Activated CD4-positive, CD25-positive, alpha-beta regulatory T cell treated with anti-CD3 and anti-CD28 coated beads, Interleukin-2, amount 50 U/mL, for 16 hours (primary cell): ENCODE data around the gene EXTL1.

Source experiments
- DNase-seq: peaks from one replicate; pipeline ENCODE4 v3.0.0-alpha.2; 2020; ENCODE audit warnings: low read depth, low spot score

EXTL1 gene

GRCh38 chr1:26044414-26044813 lies 22.8 kb downstream of the EXTL1 start:
- no peak for DNase-seq

DNA sequence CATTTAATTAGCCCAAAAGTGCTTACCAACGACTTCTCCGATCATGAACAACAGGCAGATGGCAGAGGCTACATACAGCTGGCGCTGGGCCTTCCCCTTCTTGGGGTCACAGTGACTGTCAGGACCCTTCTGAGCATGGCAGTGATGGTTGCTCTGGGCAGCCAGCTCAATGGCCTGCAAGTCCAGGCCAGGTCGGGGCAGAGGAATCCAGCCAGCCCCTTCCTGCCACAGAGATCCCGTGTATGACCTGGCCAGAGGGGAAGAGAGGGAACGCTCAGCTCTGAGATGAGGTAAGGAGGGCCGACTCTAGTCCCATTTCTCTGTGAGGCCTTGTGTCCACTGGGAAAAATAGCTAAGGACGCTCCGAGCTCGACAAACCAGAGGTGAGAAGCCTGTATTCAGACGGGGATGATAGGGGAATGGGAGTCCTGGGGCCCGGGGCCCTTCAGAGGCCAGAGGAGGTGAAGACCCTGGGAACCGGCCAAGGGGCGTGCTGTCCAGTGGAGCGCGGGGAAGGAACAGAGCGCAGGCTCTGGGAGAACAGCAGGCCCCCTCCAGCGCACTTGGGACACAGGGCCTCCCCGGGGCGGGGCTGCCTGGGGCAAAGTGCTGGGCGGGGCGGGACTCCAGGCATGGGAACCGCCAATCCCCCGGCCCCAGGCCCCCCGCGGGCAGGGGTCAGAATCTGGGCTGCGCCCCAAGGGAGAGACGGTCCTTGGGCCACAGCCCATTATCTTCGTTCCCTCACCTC lies 23.6 kb downstream of the EXTL1 start:
- DNase-seq: no peak

- DNase-seq: no peak
Observed at GRCh38 chr1:26045722-26046245, 24.2 kb downstream of the EXTL1 start, which contains the start of gene SLC30A2. SLC30A2 (minus strand) TSS chr1:26046118; CDS start chr1:26045896, 222 bp downstream.

GRCh38 chr1:26046246-26047095 lies 24.9 kb downstream of the EXTL1 start:
- DNase-seq: no peak

DNA sequence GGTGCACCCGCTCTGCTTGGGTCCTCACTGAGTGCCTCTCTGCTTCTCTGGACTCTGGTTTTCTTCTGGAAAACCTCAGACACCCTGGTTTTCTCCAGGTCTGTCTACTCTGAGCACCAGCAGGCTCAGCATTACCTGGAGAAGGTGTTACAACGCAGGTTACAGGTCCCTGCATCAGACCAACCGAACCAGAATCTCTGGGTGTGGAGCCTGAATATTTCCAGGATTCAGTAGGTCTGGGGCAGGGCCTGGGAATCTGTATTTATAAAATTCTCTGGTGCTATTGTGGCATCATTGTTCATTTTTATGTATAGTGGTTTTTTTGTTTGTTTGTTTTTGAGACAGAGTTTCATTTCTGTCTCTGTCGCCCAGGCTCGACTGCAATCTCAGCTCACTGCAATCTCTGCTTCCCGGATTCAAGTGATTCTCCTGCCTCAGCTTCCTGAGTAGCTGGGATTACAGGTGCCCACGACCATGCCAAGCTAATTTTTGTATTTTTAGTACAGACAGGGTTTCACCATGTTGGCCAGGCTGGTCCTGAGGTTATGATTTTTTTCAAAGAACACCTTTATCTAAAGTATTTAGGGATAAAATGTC lies 25.8 kb downstream of the EXTL1 start:
- DNase-seq: no peak

DNA sequence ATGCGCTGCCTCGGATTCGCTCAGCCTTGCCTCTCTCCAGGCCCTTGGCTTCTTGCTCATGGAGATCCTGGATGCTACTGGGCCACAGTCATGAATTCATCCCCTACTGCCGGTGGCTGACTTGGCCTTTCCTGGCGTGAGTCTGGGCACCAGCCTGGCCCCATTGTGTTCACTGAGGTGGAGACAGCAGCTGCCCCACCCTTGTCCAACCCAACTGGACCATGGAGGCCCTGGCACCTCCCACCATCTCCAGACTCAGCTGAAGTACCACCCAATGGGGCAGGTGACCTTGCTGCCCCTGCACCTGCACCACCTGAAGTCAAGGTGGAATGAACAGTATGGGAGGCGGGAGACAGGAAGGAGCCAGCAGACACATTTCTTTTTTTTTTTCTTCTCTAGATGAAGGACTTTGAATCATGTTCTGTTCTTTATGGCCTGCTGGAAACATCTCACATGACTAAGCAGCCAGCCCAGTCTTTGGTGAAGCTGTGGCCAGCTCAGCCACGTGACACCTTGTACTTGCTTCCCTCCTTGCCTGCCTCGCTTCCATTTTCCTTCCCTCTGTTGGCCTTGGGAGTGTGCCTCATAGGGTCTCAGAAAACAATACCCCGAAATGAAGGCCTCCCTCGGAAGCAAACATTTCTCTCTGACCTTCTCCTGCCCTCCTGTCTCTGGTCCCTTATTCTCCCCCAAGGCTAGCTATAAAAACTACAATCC lies 28.1 kb downstream of the EXTL1 start:
- no peak for DNase-seq

GRCh38 chr1:26050248-26050640 lies 28.7 kb downstream of the EXTL1 start:
- DNase-seq: no peak

DNA sequence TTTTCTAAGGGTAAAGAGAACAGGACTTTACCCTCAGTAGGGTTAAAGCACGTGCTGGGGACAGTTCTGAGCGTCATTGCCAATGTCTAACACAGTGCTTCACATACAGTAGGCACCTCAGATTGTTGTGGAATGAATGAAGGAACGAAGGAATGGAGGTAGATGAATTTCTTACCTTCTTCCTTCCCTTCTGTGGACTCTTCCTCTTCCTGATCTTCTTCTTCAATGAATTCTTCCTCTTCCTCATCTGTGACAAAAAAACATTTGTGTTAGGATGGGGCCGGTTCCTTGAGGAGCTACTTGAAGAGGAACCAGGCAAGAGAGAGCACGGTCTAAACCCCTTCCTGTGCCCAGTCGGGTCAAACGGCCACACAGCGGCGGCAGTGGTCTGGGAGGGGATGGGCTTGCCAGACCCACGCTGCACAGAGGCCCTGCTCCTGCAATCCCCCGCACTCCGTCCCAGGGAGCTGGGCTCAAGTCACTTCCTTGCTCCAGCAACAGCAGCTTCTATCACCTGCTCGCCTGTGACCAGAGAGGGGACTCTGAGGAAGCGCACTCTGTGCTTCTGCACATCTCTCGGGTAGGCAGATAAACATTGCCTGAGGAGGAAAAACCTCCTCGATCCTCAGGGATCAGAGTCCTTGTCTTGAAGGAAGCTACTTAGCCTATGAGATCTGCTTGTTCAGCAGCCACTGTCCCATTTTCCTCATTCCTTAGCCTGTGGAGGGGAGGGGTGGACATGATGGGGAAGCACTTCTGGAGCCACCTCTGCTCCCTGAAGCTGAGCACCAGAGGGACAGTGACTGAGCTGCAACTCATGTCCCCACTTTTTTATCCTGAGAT lies 32.4 kb downstream of the EXTL1 start:
- DNase-seq: no peak

DNA sequence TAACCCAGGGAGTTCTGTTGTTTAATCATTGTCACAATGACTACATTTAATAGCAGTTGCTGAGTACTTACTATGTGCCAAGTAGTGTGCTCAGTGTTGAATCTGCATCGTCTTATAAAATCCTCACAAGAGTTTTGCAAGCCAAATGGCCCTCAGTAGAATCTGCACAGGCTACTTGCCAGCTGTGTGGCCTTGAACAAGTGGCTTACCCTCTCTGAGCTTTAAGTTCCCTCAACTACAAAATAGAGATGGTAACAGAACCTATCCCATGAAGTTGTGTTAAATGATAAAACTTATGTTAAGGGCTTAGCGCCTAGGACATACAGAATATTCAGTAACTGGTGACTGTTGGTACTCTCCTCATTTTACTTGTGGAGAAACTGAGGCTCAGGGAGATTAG lies 33.5 kb downstream of the EXTL1 start:
- no peak for DNase-seq

DNA sequence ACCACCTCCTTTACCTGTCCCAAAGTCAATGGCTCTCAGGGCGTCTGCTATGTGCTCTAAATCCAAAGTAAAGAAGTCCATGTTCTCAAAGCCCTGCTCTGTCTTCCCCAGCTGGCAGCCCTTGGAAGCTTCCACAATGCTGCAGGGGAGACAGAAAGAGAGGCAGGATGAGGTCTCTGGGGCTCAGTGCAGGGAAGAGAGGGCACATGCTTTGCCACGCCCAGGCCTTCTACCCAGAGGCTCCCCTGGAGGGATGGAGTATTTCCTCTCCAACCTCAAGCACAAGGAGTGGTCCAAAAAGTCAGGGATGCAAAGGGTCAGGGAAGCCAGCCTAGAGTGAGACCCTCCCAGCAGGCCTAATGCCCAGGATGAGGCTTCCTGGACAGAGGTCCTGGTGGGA lies 35.6 kb downstream of the EXTL1 start:
- no peak for DNase-seq

DNA sequence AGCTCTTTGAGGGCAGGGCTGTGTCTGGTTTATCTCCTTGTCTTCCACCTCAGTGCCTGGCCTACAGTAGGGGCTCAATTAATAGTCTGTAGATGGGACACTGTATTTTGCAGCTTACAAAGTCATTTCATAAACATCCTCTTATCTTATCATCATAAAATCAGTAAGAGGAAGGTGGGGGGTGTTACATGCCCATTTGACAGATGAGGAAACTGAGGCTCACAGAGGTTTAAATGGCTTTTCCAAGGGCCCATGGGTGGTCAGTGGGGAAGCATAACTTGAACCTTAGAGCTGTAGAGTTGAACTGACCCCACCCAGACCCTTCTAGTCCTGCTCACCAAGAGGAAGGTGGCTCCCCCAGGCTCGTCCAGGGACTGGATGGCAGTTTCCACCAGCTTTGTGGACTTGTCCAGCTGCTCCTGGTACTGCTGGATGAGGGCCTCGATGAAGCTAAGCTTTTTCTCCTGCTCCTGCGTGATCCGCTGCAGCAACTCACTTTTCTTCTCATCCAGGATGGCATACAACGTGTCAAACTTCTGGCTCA lies 36.5 kb downstream of the EXTL1 start:
- DNase-seq: no peak

- DNase-seq: no peak
Observed at GRCh38 chr1:26059906-26060305, 38.3 kb downstream of the EXTL1 start.

DNA sequence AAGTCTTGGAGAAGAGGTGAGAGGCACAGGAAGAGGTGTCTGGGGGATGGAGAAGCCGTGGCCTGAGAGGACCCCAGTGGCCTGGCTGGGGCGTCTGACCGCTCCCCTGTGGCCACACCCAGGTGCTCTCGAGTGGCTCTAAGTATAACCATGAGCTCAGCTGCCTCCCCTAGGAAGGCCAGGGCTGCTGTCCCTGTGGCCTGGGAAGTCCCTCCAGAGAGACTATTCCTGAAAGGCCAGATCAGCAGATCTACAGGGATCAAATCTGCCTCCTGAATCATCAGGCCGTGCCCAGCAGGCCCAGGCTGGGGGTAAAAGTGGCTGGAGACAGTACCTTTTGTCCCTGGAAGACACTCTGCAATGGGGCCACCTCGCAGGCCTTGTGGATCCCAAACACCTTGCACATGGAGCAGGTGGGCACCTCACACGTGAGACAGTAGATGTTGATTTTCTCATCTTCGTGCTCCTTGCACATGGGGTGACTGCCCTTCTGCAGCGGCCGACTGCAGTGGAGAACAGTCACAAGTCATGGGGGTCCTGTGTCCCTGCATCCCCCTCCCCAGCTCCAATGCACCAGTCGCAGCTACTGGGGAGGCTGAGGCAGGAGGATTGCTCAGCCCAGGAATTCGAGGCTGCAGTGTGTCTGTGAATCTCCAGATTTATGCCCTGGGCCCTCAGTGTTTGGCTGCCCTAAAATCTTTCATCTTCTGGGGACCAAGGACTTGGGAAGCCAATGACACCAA lies 39.4 kb downstream of the EXTL1 start:
- DNase-seq: no peak

DNA sequence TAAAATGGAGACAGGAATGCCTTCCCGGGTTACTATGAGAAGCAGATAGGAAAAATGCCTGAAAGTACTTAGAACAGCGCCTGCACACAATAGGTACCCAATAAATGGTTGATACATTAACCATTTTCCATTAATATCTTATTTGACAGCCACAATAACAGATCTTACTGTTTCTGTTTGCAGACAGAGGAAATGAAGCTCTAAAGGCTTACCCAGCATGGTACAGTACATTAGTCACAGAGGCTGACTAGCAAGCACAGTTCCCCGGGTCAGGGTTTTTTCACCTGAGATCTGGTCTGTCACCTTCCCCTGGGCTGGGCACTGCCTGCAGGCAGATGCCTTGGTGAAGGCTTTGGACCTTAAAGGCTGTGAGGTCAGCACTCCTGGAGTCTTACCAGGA lies 43.0 kb downstream of the EXTL1 start:
- no peak for DNase-seq

- DNase-seq: no peak
Observed at GRCh38 chr1:26066160-26066559, 44.6 kb downstream of the EXTL1 start.

DNA sequence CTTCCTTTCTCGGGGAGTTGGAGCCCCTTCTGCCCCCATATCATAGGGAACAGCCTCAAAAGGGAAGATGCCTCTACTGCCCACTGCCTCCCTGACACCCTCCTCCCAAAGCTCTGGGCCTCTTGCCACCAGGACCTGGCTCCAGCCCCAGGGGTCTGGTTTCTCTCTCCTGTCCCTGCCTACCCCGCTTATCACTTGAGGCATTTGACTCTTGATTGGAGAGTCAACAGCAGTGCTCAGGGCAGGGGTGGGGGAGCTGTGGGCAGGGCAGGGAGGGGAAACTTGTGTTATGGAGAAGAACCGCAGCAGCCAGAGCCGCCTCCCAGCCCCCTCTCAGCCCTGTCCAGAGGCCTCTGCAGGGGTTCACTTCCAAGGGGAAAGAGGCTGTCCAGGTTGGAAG lies 45.3 kb downstream of the EXTL1 start:
- DNase-seq: no peak

- DNase-seq: no peak
Observed at GRCh38 chr1:26067432-26067911, 45.9 kb downstream of the EXTL1 start, which contains the start of gene TRIM63. TRIM63 (minus strand) TSS chr1:26067630; CDS start chr1:26067494, 136 bp downstream.

DNA sequence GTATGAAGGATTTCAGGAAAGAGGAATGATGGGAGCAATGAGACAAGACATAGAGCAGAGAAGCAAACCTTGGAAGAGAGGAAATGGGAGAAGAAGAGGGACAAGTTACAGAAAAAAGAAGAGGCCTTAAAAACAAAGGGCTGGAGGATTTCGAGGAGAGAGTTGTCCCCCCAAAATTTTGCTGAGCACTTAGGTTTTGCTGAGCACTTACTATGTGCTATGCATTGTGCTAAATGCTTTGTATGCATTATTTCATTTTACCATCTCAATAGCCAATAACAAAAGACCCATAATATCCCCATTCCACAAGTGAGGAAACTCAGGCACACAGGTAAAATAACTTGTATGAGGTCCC lies 48.3 kb downstream of the EXTL1 start:
- DNase-seq: no peak

DNA sequence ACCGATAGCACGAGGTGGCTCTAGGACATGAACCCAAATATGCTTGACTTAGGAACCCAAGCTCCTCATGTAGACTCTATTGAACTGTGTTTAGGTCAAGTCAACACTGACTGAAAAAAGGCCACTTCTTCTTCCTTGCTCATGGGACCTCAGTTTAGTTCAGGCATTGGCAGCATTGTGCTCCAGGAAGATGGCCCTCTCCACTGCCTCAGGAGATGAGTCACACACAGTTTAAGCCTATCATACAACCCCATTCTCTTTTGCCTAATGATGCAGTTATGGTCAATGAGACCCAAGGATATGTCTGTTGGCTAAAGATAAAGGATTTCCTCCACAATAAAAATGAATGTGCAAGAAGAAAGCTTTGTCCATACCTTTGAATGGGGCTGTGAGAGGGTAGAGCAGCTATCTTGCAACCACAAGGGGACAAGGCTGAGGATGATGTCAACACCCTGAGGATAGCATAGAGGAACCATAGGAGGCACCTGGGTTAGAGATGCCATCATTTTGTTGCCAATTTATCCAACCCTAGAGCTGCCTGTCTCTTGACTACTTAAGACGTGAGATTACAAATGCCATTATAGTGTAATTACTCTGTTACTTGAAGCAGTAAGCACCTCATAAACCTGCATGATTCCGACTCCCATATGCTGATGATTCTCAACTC lies 48.9 kb downstream of the EXTL1 start:
- DNase-seq: no peak
